ENCODE results near the gene MIF. TPM values are rescaled to one million over a fixed set of nuclear protein-coding genes. Genes with fewer than 3 reads are reported as not detected.
"Not testable (repeated sequence)": the region's sequence is repeated elsewhere in the genome, so short reads cannot be mapped to it uniquely, and the experiment has no call there.

The MIF gene
- total RNA-seq, 3 donors from 2014 or later: 142 to 414 (median 209) TPM

- peaks cover 7% of the 10 kb centered on the region for H3K4me1 ChIP-seq (ENCODE audit: low read depth)
- H3K9me3 ChIP-seq: no peaks in the 10 kb centered on the region
- H3K36me3 ChIP-seq (ENCODE audit: low read depth): no peaks in the 10 kb centered on the region
- no peak for DNase-seq
- no peak for ATAC-seq
- TF ChIP-seq, protein P1, sequence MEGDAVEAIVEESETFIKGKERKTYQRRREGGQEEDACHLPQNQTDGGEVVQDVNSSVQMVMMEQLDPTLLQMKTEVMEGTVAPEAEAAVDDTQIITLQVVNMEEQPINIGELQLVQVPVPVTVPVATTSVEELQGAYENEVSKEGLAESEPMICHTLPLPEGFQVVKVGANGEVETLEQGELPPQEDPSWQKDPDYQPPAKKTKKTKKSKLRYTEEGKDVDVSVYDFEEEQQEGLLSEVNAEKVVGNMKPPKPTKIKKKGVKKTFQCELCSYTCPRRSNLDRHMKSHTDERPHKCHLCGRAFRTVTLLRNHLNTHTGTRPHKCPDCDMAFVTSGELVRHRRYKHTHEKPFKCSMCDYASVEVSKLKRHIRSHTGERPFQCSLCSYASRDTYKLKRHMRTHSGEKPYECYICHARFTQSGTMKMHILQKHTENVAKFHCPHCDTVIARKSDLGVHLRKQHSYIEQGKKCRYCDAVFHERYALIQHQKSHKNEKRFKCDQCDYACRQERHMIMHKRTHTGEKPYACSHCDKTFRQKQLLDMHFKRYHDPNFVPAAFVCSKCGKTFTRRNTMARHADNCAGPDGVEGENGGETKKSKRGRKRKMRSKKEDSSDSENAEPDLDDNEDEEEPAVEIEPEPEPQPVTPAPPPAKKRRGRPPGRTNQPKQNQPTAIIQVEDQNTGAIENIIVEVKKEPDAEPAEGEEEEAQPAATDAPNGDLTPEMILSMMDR (IDR thresholded peaks at IDR 0.05): no peak
- intact Hi-C loops (cut with DNase I, micrococcal nuclease): no loop called here
- no peak overlapping the region for H3K4me3 ChIP-seq
Observed at GRCh38 chr22:23896166-23896522, 2.0 kb downstream of the MIF start.

GRCh38 chr22:23896523-23897186 lies 2.5 kb downstream of the MIF start:
- ATAC-seq: no peak
- no peak overlapping the region for H3K4me3 ChIP-seq
- intact Hi-C loops (cut with DNase I, micrococcal nuclease): no loop called here

GRCh38 chr22:23897320-23897719 lies 3.1 kb downstream of the MIF start:
- intact Hi-C loops (cut with DNase I, micrococcal nuclease): no loop called here
- H3K36me3 ChIP-seq (ENCODE audit: low read depth): no peaks in the 10 kb centered on the region
- no peaks in the 10 kb centered on the region for H3K9me3 ChIP-seq
- peaks cover 7% of the 10 kb centered on the region for H3K4me1 ChIP-seq (ENCODE audit: low read depth)
- no peak for ATAC-seq
- H3K4me3 ChIP-seq: no peak overlapping the region
- TF ChIP-seq, protein P1 (IDR thresholded peaks at IDR 0.05): no peak
- DNase-seq: no peak

More at GRCh38 chr22:23896523-23897186, 2.5 kb downstream of the MIF start:
- Histone ChIP-seq H3K4me1 (ENCODE audit: low read depth) (peaks cover 7% of the 10 kb centered on the region), H3K36me3 (ENCODE audit: low read depth) (no peaks in the 10 kb centered on the region), H3K9me3 (no peaks in the 10 kb centered on the region)
- DNase-seq: no peak
- TF ChIP-seq, protein P1 (IDR thresholded peaks at IDR 0.05): no peak

DNA sequence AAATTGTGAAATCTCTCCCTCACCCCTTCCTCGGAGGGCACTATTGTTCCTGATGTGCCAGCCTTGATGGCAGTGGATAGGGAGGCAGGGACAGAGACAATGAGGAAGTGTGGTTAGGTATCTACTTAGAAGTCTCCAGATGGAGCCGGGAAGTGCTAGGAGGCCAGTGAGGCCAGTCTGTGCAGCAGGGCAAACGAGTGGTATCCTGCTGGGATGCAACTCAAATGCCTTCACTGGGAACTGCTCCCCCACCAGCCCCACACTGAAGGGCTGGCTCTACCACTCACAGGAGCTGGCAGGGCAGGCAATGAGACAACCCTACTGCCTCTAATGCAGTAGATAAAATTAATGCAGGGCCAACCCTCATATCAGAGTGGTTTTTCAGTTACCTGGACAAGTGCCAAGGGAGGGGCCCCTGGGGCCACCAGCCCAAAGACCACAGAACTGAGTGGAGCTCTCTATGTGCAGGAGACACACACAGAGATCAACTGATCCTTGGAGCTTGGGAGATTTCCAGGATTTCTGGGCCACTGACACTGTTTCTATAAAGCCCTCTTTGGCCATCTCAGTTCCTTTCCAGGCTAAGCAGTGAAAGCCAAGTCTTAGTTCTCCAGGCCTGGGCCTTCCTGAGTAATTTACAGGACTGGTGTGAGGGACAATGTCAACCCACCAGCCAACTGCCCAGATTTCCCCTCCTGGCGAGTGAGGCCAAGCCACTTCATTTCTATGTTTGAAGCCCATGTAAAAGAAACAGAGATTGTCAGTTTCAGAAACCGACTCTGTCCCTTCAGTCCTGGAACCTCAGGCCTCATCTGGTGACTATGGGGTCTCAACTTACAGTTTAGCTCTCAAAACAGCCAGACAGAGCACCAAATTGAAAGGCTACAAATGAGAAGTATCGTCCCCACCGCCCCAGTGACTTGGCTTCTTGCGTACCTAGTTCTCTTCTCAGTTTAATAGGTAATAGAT lies 4.1 kb downstream of the MIF start:
- no peak for DNase-seq
- ATAC-seq: no peak
- TF ChIP-seq, protein P1 (IDR thresholded peaks at IDR 0.05): no peak
- H3K4me3 ChIP-seq: no peak overlapping the region
- H3K4me1 ChIP-seq (ENCODE audit: low read depth): peaks cover 7% of the 10 kb centered on the region
- H3K9me3 ChIP-seq: no peaks in the 10 kb centered on the region
- H3K36me3 ChIP-seq (ENCODE audit: low read depth): no peaks in the 10 kb centered on the region
- intact Hi-C loops (cut with DNase I, micrococcal nuclease): no loop called here

DNA sequence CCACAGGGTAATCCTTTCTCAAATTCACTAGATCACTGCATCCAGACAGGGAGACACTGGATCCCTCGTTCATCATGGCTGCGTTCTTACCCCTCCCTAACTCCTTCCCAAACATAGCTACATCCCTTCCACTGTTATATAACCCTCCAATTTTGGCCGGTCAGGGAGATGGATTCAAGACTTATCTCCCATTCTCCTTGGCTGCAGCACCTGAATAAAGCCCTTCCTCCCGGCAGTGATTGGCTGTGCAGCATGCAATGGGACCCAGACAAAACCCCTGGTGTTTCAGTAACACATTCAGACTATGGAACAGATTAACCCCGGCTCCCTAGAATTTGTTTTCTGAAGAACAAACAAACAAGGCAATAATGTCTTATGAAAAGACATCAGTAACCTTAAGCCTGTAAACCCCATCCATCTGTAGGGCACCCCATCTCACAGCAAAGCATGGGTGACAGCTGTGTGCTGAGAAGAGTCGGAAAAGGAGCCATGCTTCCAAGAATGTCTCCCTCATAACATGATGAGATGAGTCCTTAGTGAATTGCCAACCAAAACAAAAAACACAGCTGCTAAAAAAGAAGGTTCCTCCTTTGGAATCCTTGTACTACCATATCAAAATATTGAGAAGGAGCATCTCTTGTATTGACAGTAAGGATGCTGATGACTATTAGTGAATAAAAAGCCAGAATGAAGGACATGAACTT lies 5.0 kb downstream of the MIF start:
- peaks cover 7% of the 10 kb centered on the region for H3K4me1 ChIP-seq (ENCODE audit: low read depth)
- no peak overlapping the region for H3K4me3 ChIP-seq
- ATAC-seq (no peak), DNase-seq (no peak)
- intact Hi-C loops (cut with DNase I, micrococcal nuclease): no loop called here
- no peaks in the 10 kb centered on the region for H3K9me3 ChIP-seq
- no peaks in the 10 kb centered on the region for H3K36me3 ChIP-seq (ENCODE audit: low read depth)
- TF ChIP-seq, protein P1 (IDR thresholded peaks at IDR 0.05): no peak

GRCh38 chr22:23900227-23900626 lies 6.0 kb downstream of the MIF start:
- H3K4me3 ChIP-seq; H3K4me1 ChIP-seq (ENCODE audit: low read depth); intact Hi-C loops (cut with DNase I, micrococcal nuclease); ATAC-seq; H3K9me3 ChIP-seq; DNase-seq; H3K36me3 ChIP-seq (ENCODE audit: low read depth): not testable (repeated sequence)

Data from mucosa of descending colon (tissue), 3 donors.